ENCODE results near the gene UQCRC2.

DNA sequence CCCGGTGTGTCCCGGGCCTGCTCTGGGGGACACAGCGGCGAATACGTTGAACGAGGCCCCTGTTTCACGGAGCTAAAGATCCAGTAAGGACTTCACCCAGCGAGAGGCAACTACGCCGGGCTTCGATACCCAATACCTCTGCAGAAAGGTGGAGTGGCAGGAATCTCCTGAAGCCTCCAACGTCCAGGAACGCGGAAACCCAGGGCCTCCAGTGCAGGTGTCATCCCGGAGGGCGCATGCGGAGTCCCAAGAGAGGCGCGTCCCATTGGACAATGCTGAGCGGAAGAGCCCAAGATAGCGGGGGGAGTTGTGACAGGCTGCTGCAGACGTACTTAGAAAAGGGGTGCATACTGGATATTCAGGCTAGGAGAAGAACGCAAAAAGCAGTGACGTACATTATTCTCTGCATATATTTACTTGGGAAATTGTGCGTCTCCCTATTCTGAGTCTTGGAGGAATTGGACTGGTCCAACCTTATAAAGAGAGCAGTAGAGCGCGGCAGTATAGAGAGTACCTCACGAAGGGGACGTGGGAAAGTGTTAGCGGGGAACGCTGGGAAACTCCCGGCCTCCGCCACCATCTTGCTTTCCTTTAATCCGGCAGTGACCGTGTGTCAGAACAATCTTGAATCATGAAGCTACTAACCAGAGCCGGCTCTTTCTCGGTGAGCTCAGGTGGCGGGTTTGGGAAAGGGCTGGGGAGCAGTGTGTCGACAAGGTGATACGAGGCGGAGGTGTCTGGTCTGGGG is at the start of gene UQCRC2:
- TF ChIP-seq POLR2AphosphoS5 (IDR thresholded peaks at IDR 0.05; ENCODE audit: borderline replicate concordance, low read depth, low read length), result peak; percentile 80
- no peak for TF ChIP-seq EZH2 (IDR thresholded peaks at IDR 0.05)
